GM12878 (cell line): Measurements from ENCODE around the gene TRIAP1. TPM values are rescaled to one million over a fixed set of nuclear protein-coding genes. Genes with fewer than 3 reads are reported as not detected.
A peak's percentile ranks its signal among the peaks of the same experiment; 100 is the strongest.

Experiments
- BACH1 ChIP-seq: fragments of 450-650 bp; IDR thresholded peaks from 2 replicates; pipeline ENCODE4 v1.6.1; 2017; ENCODE audit warnings: mild to moderate bottlenecking, borderline replicate concordance
- CREB1 ChIP-seq: IDR thresholded peaks from 2 replicates; pipeline ENCODE4 v1.6.1; 2012; ENCODE audit warnings: low read depth, mild to moderate bottlenecking, inconsistent platforms
- DPF2 ChIP-seq: fragments of 450-650 bp; IDR thresholded peaks from 2 replicates; pipeline ENCODE4 v1.6.1; 2017; ENCODE audit warnings: mild to moderate bottlenecking
- EZH2 ChIP-seq: IDR thresholded peaks from 2 replicates; pipeline ENCODE4 v1.6.1; 2012; ENCODE audit warnings: low read depth, mild to moderate bottlenecking, control low read depth, inconsistent platforms, low read length, borderline replicate concordance; ENCODE audit not compliant: control insufficient read depth
- FOS ChIP-seq: IDR thresholded peaks from 3 replicates; pipeline ENCODE4 v1.6.1; 2011; ENCODE audit warnings: borderline replicate concordance; ENCODE audit not compliant: insufficient read length; ENCODE audit errors: extremely low read depth
- GATAD2B ChIP-seq: fragments of 450-650 bp; conservative IDR thresholded peaks from 2 replicates; pipeline ENCODE4 v1.6.1; 2017; ENCODE audit warnings: low read depth, mild to moderate bottlenecking, moderate library complexity
- IKZF2 ChIP-seq, 2 experiments: fragments of 450-650 bp; IDR thresholded peaks; 2 replicates each; pipeline ENCODE4 v1.6.1; 2017; ENCODE audit warnings: mild to moderate bottlenecking in 2 of 2, moderate library complexity in 2 of 2
- JUNB ChIP-seq: IDR thresholded peaks from 2 replicates; pipeline ENCODE4 v1.6.1; 2016; ENCODE audit warnings: antibody characterized with exemption, mild to moderate bottlenecking
- KDM1A ChIP-seq: fragments of 200-600 bp; sonication (generic); IDR thresholded peaks from 2 replicates; pipeline ENCODE4 v1.6.1; 2016; ENCODE audit warnings: borderline replicate concordance
- KLF5 ChIP-seq: fragments of 450-650 bp; IDR thresholded peaks from 2 replicates; pipeline ENCODE4 v1.6.1; 2014; ENCODE audit warnings: mild to moderate bottlenecking; ENCODE audit not compliant: partially characterized antibody
- LARP7 ChIP-seq: fragments of 450-650 bp; IDR thresholded peaks from 2 replicates; pipeline ENCODE4 v1.6.1; 2017; ENCODE audit warnings: mild to moderate bottlenecking
- MEF2A ChIP-seq: IDR thresholded peaks from 2 replicates; pipeline ENCODE4 v1.6.1; 2011; ENCODE audit warnings: low read depth, mild to moderate bottlenecking, low read length, moderate library complexity; ENCODE audit not compliant: insufficient read depth
- MTA2 ChIP-seq: fragments of 450-650 bp; IDR thresholded peaks from 2 replicates; pipeline ENCODE4 v1.6.1; 2016; ENCODE audit warnings: low read depth, mild to moderate bottlenecking, moderate library complexity
- NKRF ChIP-seq: fragments of 450-650 bp; conservative IDR thresholded peaks from 2 replicates; pipeline ENCODE4 v1.6.1; 2017; ENCODE audit warnings: mild to moderate bottlenecking, moderate library complexity
- NR2C1 ChIP-seq: fragments of 450-650 bp; IDR thresholded peaks from 2 replicates; pipeline ENCODE4 v1.6.1; 2017; ENCODE audit warnings: antibody characterized with exemption, mild to moderate bottlenecking, moderate library complexity
- NR2F1 ChIP-seq: fragments of 450-650 bp; conservative IDR thresholded peaks from 2 replicates; pipeline ENCODE4 v1.6.1; 2017; ENCODE audit warnings: mild to moderate bottlenecking
- POLR2AphosphoS2 ChIP-seq: IDR thresholded peaks from 2 replicates; pipeline ENCODE4 v1.6.1; 2011; ENCODE audit warnings: low read depth, mild to moderate bottlenecking, low read length, improper control_type of control experiment, moderate library complexity
- POU2F2 ChIP-seq: IDR thresholded peaks from 3 replicates; pipeline ENCODE4 v1.6.1; 2011; ENCODE audit warnings: low read depth, mild to moderate bottlenecking, low read length, borderline replicate concordance
- RELA ChIP-seq: fragments of 450-650 bp; IDR thresholded peaks from 2 replicates; pipeline ENCODE4 v1.8.0; 2014; ENCODE audit warnings: borderline replicate concordance; ENCODE audit not compliant: partially characterized antibody
- RUNX3 ChIP-seq: IDR thresholded peaks from 2 replicates; pipeline ENCODE4 v1.6.1; 2012; ENCODE audit warnings: low read length, inconsistent platforms
- STAT1 ChIP-seq: fragments of 450-650 bp; conservative IDR thresholded peaks from 2 replicates; pipeline ENCODE4 v1.6.1; 2014; ENCODE audit warnings: antibody characterized with exemption, mild to moderate bottlenecking
- TARDBP ChIP-seq: IDR thresholded peaks from 2 replicates; pipeline ENCODE4 v1.6.1; 2016; ENCODE audit warnings: borderline replicate concordance
- TCF7 ChIP-seq: IDR thresholded peaks from 2 replicates; pipeline ENCODE4 v1.6.1; 2014; ENCODE audit warnings: antibody characterized with exemption, borderline replicate concordance
- YY1 ChIP-seq: IDR thresholded peaks from 2 replicates; pipeline ENCODE4 v1.6.1; 2011; ENCODE audit warnings: low read depth, mild to moderate bottlenecking, low read length
- ZNF207 ChIP-seq: fragments of 450-650 bp; IDR thresholded peaks from 2 replicates; pipeline ENCODE4 v1.6.1; 2014; ENCODE audit warnings: antibody characterized with exemption, mild to moderate bottlenecking, borderline replicate concordance
- ZNF217 ChIP-seq: fragments of 450-650 bp; IDR thresholded peaks from 2 replicates; pipeline ENCODE4 v1.6.1; 2017; ENCODE audit warnings: antibody characterized with exemption, mild to moderate bottlenecking
- ZNF622 ChIP-seq: fragments of 450-650 bp; IDR thresholded peaks from 2 replicates; pipeline ENCODE4 v1.6.1; 2017; ENCODE audit warnings: mild to moderate bottlenecking, inconsistent platforms
- ZSCAN29 ChIP-seq: fragments of 450-650 bp; IDR thresholded peaks from 2 replicates; pipeline ENCODE4 v1.6.1; 2017; ENCODE audit warnings: mild to moderate bottlenecking, moderate library complexity
- polyA plus RNA-seq, 11 experiments: library from polyadenylated mRNA; depleted of rRNA in 4 of 11; unstranded in 6 of 11; stranded (reverse) in 5 of 11; fragments of >200 nt; fragmentation: Nextera tagmentation in 4 of 11; fragmentation: Illumina TruSeq in 1 of 11; extraction: Ambion mirVana in 4 of 11; extraction: Trizol in 1 of 11; gene quantifications; 1 replicate in 1 of 11; 2 replicates in 10 of 11; pipeline versions ENCODE4 v1.2.1 to v1.2.3, GENCODE V29; 2011 to 2016; ENCODE audit warnings: inconsistent platforms in 2 of 11, missing spikeins in 2 of 11, low read depth in 1 of 11
- total RNA-seq, 4 experiments: library from RNA; depleted of rRNA in 3 of 4; stranded (reverse); fragments of >200 nt in 3 of 4; fragmentation: Illumina TruSeq in 1 of 4; extraction: Trizol in 1 of 4; gene quantifications; 2 replicates each; pipeline versions ENCODE4 v1.2.1 to v1.2.3, GENCODE V29; 2013 to 2021
- TF ChIP-seq, protein P1 (sequence below): fragments of 450-650 bp; IDR thresholded peaks from 2 replicates; pipeline ENCODE4 v1.6.1; 2017; ENCODE audit warnings: antibody characterized with exemption, mild to moderate bottlenecking, moderate library complexity

The TRIAP1 gene
- total and polyA plus RNA-seq, 10 of the 15 experiments (the other 5 are each of a cell fraction or from before 2014, with no cell fraction given), result 44.8 to 346 (median 80.8) TPM

- TF ChIP-seq FOS, result no peak
- TF ChIP-seq RUNX3, result peak; percentile 45; the same call in 1 of the 2 replicates
- no peak for TF ChIP-seq MTA2
- TF ChIP-seq DPF2, result peak; percentile 89
- TF ChIP-seq KLF5, result peak; percentile 83
- no peak for TF ChIP-seq JUNB
- peak; percentile 80 for TF ChIP-seq ZNF207
- no peak for TF ChIP-seq EZH2
- peak; percentile 96 for TF ChIP-seq LARP7
- TF ChIP-seq BACH1, result peak; percentile 88
- TF ChIP-seq ZSCAN29, result peak; percentile 62; the same call in 1 of the 2 replicates
- 0 out of 3 replicates have a peak, but pooled peaks have one; percentile 65 for TF ChIP-seq POU2F2
- peak; percentile 87 for TF ChIP-seq NR2F1
- 0 out of 2 replicates have a peak, but pooled peaks have one; percentile 67 for TF ChIP-seq POLR2AphosphoS2
- peak; percentile 92 for TF ChIP-seq STAT1
- TF ChIP-seq RELA, result peak; percentile 89
- 0 out of 2 replicates have a peak, but pooled peaks have one; percentile 45 for TF ChIP-seq TARDBP
- peak; percentile 51 for TF ChIP-seq NR2C1
- peak; percentile 90; the same call in 1 of the 2 replicates for TF ChIP-seq GATAD2B
- peak; percentile 67; the same call in 1 of the 2 replicates for TF ChIP-seq CREB1
- 0 out of 2 replicates have a peak, but pooled peaks have one; percentile 18 for TF ChIP-seq MEF2A
- TF ChIP-seq, protein P1, sequence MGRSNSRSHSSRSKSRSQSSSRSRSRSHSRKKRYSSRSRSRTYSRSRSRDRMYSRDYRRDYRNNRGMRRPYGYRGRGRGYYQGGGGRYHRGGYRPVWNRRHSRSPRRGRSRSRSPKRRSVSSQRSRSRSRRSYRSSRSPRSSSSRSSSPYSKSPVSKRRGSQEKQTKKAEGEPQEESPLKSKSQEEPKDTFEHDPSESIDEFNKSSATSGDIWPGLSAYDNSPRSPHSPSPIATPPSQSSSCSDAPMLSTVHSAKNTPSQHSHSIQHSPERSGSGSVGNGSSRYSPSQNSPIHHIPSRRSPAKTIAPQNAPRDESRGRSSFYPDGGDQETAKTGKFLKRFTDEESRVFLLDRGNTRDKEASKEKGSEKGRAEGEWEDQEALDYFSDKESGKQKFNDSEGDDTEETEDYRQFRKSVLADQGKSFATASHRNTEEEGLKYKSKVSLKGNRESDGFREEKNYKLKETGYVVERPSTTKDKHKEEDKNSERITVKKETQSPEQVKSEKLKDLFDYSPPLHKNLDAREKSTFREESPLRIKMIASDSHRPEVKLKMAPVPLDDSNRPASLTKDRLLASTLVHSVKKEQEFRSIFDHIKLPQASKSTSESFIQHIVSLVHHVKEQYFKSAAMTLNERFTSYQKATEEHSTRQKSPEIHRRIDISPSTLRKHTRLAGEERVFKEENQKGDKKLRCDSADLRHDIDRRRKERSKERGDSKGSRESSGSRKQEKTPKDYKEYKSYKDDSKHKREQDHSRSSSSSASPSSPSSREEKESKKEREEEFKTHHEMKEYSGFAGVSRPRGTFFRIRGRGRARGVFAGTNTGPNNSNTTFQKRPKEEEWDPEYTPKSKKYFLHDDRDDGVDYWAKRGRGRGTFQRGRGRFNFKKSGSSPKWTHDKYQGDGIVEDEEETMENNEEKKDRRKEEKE, result peak; percentile 74; the same call in 1 of the 2 replicates
- no peak for TF ChIP-seq KDM1A
- TF ChIP-seq YY1, result peak; percentile 60
- TF ChIP-seq ZNF622, result no peak
- TF ChIP-seq IKZF2 (IDR thresholded peaks at IDR 0.05), result no peak
- no peak for TF ChIP-seq TCF7
- 0 out of 2 replicates have a peak, but pooled peaks have one; percentile 52 for TF ChIP-seq ZNF217
- peak; percentile 86 for TF ChIP-seq NKRF
Measured at GRCh38 chr12:120469450-120470149, 23.4 kb upstream of the TRIAP1 start, which contains the start of gene SRSF9 (continued).
